ENCODE data around the gene KIR2DL1.

Gene KIR2DL1

DNA sequence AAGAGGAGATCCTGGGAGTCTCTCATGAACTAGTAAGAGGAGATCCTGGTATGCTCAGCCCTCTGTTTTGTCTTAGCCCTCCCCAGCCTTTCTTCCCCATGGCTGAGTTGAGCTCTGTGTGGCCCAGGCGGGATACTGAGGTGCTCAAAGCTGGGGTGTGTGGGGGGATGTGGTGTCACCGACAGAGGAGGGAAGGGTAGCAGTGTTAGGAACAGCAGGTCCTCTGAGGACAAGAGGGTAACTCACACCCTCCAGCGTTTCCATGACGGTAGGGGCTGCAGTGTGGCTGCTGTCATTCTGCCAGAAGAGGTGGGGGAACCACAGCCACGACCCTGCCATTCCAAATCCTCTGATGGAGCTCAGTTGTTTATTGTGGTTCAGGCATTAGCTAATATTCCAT, 34.5 kb downstream of the KIR2DL1 start:
- Histone ChIP-seq H2AFZ (ENCODE audit: low read length) (no peak overlapping the region), H3K9ac (ENCODE audit: low read length) (no peak overlapping the region), H3K4me1 (ENCODE audit: low read length) (no peaks in the 10 kb centered on the region), H3K36me3 (replicated peaks; ENCODE audit: insufficient read depth, low read length) (no peaks in the 10 kb centered on the region), H4K20me1 (ENCODE audit: insufficient read depth, low read length) (no peaks in the 10 kb centered on the region), H3K79me2 (ENCODE audit: low read length) (no peaks in the 10 kb centered on the region), H3K9me2 (replicated peaks; ENCODE audit: insufficient read depth, low read length) (no peaks in the 10 kb centered on the region), H3K4me3 (ENCODE audit: low read length) (no peak overlapping the region), H3K27ac (ENCODE audit: low read length) (no peak overlapping the region), H3K9me3 (replicated peaks; ENCODE audit: insufficient read depth, low read length) (no peaks in the 10 kb centered on the region), H3K27me3 (replicated peaks; ENCODE audit: insufficient read depth, low read length) (no peaks in the 10 kb centered on the region; the same call in 1 of the 2 replicates), H3K4me2 (ENCODE audit: low read depth, low read length) (no peak overlapping the region), H3F3A (ENCODE audit: insufficient read depth, low read length) (no peaks in the 10 kb centered on the region)
- no peak for DNase-seq
- TF ChIP-seq, protein P1, sequence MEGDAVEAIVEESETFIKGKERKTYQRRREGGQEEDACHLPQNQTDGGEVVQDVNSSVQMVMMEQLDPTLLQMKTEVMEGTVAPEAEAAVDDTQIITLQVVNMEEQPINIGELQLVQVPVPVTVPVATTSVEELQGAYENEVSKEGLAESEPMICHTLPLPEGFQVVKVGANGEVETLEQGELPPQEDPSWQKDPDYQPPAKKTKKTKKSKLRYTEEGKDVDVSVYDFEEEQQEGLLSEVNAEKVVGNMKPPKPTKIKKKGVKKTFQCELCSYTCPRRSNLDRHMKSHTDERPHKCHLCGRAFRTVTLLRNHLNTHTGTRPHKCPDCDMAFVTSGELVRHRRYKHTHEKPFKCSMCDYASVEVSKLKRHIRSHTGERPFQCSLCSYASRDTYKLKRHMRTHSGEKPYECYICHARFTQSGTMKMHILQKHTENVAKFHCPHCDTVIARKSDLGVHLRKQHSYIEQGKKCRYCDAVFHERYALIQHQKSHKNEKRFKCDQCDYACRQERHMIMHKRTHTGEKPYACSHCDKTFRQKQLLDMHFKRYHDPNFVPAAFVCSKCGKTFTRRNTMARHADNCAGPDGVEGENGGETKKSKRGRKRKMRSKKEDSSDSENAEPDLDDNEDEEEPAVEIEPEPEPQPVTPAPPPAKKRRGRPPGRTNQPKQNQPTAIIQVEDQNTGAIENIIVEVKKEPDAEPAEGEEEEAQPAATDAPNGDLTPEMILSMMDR (IDR thresholded peaks at IDR 0.05; ENCODE audit: low read length) = no peak
- TF ChIP-seq EZH2 (optimal IDR thresholded peaks at IDR 0.05; ENCODE audit: low read depth, low read length) = no peak
- TF ChIP-seq EZH2phosphoT487 (IDR thresholded peaks at IDR 0.05; ENCODE audit: low read length) = no peak

DNA sequence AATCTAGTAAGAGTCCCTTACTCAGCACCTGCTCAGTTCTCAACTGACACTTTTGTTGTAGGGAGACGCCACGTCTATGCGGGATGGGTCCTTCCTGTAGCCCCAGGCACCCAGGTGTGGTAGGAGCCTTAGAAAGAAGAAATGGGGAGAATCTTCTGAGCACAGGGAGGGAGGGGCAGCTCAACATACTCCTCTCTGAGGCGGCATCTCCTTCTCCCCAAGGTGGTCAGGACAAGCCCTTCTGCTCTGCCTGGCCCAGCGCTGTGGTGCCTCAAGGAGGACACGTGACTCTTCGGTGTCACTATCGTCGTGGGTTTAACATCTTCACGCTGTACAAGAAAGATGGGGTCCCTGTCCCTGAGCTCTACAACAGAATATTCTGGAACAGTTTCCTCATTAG, 35.0 kb downstream of the KIR2DL1 start:
- TF ChIP-seq, protein P1 (IDR thresholded peaks at IDR 0.05; ENCODE audit: low read length) = no peak
- no peak for TF ChIP-seq EZH2 (optimal IDR thresholded peaks at IDR 0.05; ENCODE audit: low read depth, low read length)
- no peak for TF ChIP-seq EZH2phosphoT487 (IDR thresholded peaks at IDR 0.05; ENCODE audit: low read length)
- no peak for DNase-seq
- no peaks in the 10 kb centered on the region for H3F3A ChIP-seq (ENCODE audit: insufficient read depth, low read length)
- H2AFZ ChIP-seq (ENCODE audit: low read length) = no peak overlapping the region
- H3K27ac ChIP-seq (ENCODE audit: low read length) = no peak overlapping the region
- H3K27me3 ChIP-seq (replicated peaks; ENCODE audit: insufficient read depth, low read length) = no peaks in the 10 kb centered on the region; the same call in 1 of the 2 replicates
- H3K79me2 ChIP-seq (ENCODE audit: low read length) = no peaks in the 10 kb centered on the region
- H3K36me3 ChIP-seq (replicated peaks; ENCODE audit: insufficient read depth, low read length) = no peaks in the 10 kb centered on the region
- no peaks in the 10 kb centered on the region for H3K9me3 ChIP-seq (replicated peaks; ENCODE audit: insufficient read depth, low read length)
- no peak overlapping the region for H3K4me2 ChIP-seq (ENCODE audit: low read depth, low read length)
- H3K4me1 ChIP-seq (ENCODE audit: low read length) = no peaks in the 10 kb centered on the region
- no peaks in the 10 kb centered on the region for H4K20me1 ChIP-seq (ENCODE audit: insufficient read depth, low read length)
- H3K4me3 ChIP-seq (ENCODE audit: low read length) = no peak overlapping the region
- no peaks in the 10 kb centered on the region for H3K9me2 ChIP-seq (replicated peaks; ENCODE audit: insufficient read depth, low read length)
- no peak overlapping the region for H3K9ac ChIP-seq (ENCODE audit: low read length)

DNA sequence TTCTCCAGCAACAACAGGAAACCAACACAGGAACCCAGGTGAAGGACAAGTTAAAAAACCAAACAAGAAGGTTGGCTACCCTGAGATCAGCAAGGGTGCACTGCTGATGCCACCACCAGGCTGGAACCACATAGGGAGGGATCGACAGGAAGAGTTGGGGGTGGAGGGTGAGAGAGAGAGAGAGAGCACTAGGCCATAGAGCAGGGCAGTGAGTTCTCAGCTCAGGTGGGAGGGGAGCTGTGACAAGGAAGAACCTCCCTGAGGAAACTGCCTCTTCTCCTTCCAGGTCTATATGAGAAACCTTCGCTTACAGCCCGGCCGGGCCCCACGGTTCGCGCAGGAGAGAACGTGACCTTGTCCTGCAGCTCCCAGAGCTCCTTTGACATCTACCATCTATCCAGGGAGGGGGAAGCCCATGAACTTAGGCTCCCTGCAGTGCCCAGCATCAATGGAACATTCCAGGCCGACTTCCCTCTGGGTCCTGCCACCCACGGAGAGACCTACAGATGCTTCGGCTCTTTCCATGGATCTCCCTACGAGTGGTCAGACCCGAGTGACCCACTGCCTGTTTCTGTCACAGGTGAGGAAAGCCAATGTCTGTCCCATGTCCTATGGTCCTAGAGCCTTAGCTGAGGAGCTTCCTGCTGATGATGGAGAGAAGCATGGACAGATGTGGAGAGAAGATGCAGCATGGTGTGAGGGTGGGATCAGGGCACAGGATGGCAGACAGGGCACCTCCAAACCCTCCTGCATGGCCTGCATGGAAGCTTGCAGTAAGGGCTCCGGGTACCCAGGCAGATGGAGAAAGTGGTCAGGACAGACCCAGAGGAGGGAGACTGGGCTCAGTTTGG, 36.3 kb downstream of the KIR2DL1 start:
- no peak for DNase-seq
- TF ChIP-seq EZH2 (optimal IDR thresholded peaks at IDR 0.05; ENCODE audit: low read depth, low read length) = no peak
- TF ChIP-seq, protein P1 (IDR thresholded peaks at IDR 0.05; ENCODE audit: low read length) = no peak
- TF ChIP-seq EZH2phosphoT487 (IDR thresholded peaks at IDR 0.05; ENCODE audit: low read length) = no peak

More for the DNA sequence above, 36.3 kb downstream of the KIR2DL1 start:
- Histone ChIP-seq H3K9ac (ENCODE audit: low read length) (no peak overlapping the region), H3K4me1 (ENCODE audit: low read length) (no peaks in the 10 kb centered on the region), H2AFZ (ENCODE audit: low read length) (no peak overlapping the region), H3K36me3 (replicated peaks; ENCODE audit: insufficient read depth, low read length) (no peaks in the 10 kb centered on the region), H3K27ac (ENCODE audit: low read length) (no peak overlapping the region), H4K20me1 (ENCODE audit: insufficient read depth, low read length) (no peaks in the 10 kb centered on the region), H3K79me2 (ENCODE audit: low read length) (no peaks in the 10 kb centered on the region), H3K9me3 (replicated peaks; ENCODE audit: insufficient read depth, low read length) (no peaks in the 10 kb centered on the region), H3K4me3 (ENCODE audit: low read length) (no peak overlapping the region), H3K9me2 (replicated peaks; ENCODE audit: insufficient read depth, low read length) (no peaks in the 10 kb centered on the region), H3K4me2 (ENCODE audit: low read depth, low read length) (no peak overlapping the region), H3F3A (ENCODE audit: insufficient read depth, low read length) (no peaks in the 10 kb centered on the region), H3K27me3 (replicated peaks; ENCODE audit: insufficient read depth, low read length) (no peaks in the 10 kb centered on the region; the same call in 1 of the 2 replicates)
